Measurements from ENCODE around the gene PLEKHN1. TPM values are rescaled to one million over a fixed set of nuclear protein-coding genes. Genes with fewer than 3 reads are reported as not detected.
"Not testable (repeated sequence)": the region's sequence is repeated elsewhere in the genome, so short reads cannot be mapped to it uniquely, and the experiment has no call there.

The PLEKHN1 gene
- polyA plus RNA-seq, 3 donors, result 0.22 to 1.1 (median 0.38) TPM

DNA sequence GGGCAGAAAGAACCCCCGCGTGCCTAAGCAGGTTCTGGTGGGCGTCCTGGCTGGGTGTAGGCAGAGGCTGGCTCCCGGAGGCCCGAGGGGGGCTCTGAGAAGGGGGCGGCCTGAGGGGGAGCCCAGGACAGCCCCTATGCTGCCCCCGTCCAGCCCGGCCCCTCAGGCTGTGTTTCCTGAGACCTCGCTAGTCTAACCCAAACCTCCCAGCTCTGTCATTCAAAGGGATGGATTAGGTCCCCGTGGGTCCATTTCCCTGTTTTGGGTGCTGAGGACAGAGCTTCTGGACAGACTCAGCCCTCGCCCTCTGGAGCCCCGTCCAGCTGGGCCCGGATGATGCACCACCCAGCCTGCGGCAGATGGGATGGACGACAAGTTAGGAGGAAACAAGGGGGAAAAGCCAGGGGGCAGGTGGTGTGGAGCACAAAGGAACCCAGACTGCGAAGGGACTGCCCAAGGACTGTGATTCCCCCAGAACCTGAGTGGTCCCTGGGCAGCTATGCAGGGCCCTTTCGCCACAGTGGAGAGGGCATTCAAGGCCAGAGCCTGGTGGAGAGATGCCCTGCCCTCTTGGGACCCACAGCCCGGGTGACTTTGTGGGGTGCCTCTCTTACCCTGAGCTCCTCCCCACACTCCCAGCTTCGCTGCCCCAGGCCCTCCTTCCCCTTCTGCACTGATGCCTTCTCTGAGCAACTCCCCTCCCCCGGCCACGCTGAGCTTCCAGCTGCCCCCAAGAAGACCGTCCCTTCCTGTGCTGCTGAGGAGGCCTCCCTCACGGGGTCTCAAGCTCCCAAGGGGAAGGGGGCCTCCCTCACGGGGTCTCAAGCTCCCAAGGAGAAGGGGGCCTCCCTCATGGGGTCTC is 30.8 kb downstream of the PLEKHN1 start:
- 59 to 64% (median 64%) methylated on average over 23 to 24 of the region's 24 CpGs for WGBS, 3 donors
- H3K27ac ChIP-seq (ENCODE audit: low read depth, low read length), result no peak overlapping the region

DNA sequence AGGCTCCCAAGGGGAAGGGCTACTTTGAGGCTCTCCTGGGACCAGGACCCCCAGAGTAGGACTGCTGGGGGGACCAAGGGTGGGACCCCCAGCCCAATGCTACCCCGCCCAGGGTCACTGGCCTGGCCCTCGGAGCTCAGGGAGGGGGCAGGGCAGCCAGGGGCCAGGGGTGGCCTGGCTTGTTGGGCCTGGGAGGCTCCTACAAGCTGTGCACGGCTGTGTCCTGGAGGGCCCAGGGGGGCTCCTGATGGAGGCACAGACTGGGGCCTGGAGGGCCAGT is 31.4 kb downstream of the PLEKHN1 start:
- H3K27ac ChIP-seq (ENCODE audit: low read depth, low read length), result no peak overlapping the region
- 58 to 69% (median 67%) methylated on average over 2 to 3 of the region's 3 CpGs for WGBS, 3 donors

DNA sequence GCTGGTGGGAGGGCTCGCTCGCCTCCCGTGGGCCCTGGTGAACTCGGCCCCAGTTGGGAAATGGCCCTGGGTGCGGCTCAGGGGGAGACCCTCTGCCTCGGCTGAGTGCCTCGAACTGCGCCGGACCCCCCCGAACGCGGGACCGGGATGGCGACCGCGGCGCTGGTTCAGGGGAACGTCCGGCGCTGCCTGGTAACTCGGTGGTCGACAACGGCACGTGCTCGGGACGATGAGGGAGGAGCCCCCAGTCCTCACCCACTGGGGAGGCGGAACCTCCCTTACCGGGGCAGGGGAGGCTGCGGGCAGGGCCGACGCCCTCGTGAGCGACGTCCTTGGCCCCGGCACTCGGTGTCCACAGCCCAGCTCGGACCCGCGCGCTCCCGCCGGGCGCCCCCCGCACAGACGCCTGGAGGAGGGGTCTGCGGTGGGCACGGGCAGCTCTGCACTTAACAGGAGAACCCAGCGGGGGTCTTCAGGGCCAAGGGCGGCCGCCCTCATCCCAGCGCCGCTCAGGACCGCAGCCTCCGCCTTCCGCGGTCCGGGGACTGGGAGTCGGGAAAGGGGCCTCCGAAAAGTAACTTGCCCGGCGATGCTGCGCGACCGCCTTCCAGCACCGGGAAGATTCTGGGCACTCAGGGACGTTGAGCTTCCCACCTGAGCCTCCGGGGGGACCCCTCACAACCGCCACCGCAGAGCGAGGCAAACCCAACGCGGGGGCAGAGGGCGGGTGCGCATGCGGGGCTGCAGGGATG is 31.9 kb downstream of the PLEKHN1 start:
- 19 to 26% (median 23%) methylated on average over 47 to 75 of the region's 75 CpGs for WGBS, 3 donors
- no peak overlapping the region for H3K27ac ChIP-seq (ENCODE audit: low read depth, low read length)

DNA sequence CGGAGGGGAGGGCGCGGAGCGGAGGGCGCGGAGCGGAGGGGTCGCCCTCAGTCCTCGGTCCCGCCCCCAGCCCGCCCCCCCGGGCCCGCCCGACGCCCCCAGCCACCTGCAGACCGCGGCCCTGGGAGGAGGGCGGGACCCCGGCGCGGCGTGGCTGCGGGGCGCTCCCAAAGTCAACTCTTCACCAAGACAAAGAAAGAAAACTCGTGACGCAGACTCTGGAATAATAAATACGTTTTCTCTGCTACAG is 32.4 kb downstream of the PLEKHN1 start:
- no peak overlapping the region for H3K27ac ChIP-seq (ENCODE audit: low read depth, low read length)

DNA sequence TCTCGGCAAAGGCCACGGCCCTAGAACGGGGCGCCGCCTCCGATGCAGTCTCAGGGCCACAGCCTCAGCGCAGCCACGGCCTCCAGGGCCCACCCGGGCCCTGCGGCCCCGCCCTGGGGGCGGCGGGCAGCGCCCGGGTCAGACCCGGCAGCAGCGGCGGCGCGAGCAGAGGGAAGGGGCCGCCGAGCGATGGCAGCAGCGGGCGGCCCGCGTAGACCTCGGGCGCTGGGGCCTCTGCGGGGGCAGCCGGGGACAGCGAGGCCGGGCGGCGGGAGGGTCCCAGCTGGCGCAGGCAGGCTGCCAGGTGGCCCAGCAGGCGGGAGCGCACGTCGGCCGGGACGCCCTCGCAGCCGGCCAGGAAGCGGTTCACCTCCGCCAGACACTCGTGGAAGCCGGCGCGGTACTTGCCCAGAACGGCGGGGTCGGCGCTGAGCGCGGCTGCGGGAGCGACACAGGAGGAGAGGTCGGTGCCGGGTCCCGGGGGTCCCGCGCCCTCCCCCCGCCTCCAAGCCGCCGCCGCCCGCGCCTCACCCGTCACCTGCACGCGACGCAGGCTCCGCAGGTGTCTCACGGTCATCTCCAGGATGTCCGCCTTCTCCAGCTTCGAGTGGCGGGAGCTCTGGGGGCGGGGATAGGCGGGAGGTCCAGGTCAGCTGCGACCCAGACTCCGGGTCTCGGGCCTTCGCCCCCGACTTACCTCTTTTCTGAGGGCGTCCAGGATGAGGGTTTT is 32.9 kb downstream of the PLEKHN1 start:
- H3K27ac ChIP-seq (ENCODE audit: low read depth, low read length), result no peak overlapping the region
- WGBS, 3 donors, result 0 to 1% (median 1%) methylated on average over 53 to 86 of the region's 86 CpGs

More for the DNA sequence above, 32.4 kb downstream of the PLEKHN1 start:
- WGBS, 3 donors, result 0 to 8% (median 3%) methylated on average over 8 to 26 of the region's 27 CpGs

DNA sequence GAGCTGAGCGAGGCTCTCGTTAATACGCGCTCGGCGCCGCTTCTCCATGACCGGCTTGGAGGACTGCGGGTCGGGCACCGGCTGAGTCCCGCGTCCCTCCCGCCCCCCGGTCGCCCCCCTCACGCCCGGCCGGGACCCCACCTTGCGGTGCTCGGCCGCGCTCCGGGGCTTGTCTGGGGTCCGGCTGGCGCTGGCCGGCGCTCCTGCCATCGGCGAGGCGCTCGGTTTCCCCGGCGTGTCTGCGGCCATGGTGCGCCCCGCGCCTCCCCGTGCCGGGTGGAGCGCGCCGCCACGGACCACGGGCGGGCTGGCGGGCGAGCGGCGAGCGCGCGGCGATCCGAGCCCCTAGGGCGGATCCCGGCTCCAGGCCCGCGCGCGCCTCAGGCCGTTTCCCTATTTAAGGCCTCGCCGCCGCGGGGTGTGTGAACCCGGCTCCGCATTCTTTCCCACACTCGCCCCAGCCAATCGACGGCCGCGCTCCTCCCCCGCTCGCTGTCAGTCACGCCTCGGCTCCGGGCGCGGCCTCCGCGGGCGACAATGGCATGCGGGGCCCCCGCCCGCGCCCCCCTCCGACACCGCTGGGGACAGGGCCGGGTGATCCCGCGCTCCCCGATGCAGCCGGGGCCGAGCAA is 33.6 kb downstream of the PLEKHN1 start, which contains the start of gene HES4:
Gene HES4, minus strand, starts transcription at position 373 of the 632 bp plus-strand sequence. Its CDS starts 124 bp downstream, at position 249.
- no peak within 1 kb of the TSS for H3K27ac ChIP-seq (ENCODE audit: low read depth, low read length)
- 0 to 1% (median 1%) methylated on average over 52 to 94 of the region's 95 CpGs for WGBS, 3 donors

DNA sequence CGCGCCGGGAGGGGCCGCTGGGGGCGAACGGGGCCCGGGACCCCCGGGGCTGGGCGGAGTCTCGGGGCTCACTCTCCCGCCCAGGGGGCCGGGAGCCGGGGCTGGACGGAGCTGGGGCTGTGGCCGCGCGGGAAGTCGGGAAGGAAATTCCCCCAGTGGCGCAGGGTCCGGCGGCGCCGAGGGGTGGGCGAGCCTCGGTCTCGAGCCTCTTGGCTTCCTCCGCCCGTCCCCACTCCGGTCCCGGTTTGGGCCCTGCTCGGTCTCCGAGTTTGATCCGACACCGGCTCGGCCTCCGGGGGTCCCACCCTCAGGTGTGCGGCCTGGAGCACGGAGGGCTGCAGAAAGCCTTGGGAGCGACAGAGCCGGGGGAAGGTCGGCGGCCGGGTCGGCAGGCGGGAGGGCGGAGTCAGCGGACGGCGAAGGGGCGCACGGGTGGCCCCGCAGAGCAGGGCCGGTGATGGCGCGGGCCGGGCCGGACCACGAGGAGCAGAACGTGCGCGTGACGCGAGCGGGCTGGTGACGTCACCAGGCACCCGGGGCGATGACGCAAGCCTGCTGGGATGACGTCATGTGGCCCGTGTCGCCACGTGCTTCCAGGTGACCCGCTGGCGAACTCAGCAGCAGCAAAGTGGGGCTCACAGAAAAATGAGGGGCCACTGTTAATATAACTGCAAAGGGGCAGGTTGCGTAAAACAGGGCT is 34.2 kb downstream of the PLEKHN1 start:
- no peak overlapping the region for H3K27ac ChIP-seq (ENCODE audit: low read depth, low read length)
- 1 to 2% (median 1%) methylated on average over 58 to 75 of the region's 75 CpGs for WGBS, 3 donors

DNA sequence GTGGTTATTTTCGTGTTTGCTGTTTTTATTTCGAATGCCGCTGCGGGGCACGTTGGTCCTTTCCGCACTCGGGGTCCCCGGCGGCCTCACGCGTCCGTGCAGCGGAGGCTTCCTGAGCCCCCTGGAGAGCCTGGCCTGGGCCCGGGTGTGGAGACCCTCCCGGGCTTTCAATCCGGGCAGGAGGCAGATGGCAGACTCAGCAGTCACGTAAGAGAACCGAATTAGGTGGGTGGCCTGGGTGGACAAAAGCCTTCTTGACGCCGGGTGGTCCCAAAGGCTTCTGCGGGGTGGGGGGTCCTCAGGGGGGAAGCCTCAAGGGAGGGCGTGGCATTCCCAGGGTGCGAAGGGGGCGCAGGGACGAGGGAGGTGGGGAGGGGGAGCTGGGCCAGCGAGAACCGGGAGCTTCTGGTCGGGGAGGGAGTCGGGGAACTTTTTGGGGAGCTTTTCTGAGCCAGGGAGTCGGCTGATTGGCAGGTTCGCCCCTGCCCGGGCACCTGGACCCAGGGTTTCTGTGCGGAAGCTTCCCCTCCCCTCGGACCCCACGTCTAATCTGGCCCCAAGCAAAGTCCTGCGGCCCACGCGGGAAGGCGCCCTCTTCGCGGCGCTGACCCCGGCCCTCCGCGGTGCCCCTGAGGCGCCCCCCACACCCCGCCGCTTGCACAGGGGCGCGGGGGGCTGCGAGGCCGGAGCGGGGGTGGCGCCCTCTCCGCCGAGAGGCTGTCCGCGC is 34.9 kb downstream of the PLEKHN1 start:
- no peak overlapping the region for H3K27ac ChIP-seq (ENCODE audit: low read depth, low read length)
- 1 to 3% (median 1%) methylated on average over 32 to 58 of the region's 58 CpGs for WGBS, 3 donors

DNA sequence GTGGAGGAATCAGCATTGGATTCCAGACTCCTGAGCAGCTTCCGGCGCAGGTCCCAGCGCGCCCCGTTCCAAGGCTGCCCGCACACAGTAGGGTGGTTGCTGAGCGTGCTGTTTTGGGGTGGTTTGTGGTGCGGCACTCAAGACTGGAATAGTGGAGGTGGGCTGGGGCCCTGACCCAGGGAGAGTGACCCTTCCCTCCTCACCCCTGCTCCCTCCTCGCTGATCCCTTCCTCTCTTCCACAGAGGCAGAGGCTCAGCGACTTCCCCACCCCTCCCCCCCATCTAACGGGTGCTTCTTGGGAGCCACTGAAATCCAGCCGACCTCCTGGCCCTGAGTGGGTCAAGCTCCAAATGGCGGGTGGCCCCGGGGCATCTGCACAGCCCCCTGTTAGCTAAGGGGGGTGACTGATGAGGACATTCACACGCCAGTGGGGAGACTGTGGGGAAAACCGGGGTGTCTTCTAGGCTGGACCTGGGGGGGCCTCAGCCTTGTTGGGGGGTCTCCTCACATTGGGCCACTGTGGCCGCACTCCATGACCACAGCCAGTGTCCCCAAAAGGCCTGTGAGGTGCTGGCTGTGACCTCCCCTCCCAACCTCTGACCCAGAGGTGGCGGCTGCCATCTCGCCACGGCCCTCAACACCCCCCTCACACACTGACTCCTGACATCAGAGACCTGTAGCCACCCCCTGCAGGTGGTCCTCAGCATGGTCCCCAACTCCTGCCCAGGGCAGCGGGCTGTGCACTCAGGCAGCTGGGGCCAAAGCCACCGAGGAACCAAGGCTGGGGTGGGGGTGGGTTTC is 37.5 kb downstream of the PLEKHN1 start:
- WGBS, 3 donors, result 81 to 89% (median 82%) methylated on average over 22 of the region's 22 CpGs
- H3K27ac ChIP-seq (ENCODE audit: low read depth, low read length), result no peak overlapping the region

DNA sequence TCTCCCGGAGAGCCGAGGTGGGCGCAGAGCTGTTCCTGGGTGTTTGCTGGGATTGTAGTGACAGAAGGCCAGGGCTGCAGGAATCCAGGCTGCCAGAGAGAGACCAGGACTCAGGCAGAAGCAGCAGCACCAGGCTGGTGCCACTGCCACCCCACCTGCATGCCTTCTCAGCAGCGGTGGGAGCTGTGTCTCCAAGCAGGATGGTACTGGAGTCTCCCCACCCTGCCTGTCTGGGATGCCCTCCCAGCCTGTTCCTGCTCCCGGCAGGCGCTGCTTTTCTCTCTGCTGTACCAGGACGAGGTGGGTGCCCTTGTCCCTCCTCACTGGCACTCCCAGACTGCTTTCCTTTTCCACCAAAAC is 38.1 kb downstream of the PLEKHN1 start:
- 56 to 76% (median 57%) methylated on average over 6 to 7 of the region's 7 CpGs for whole genome bisulfite sequencing, 3 donors
- no peak overlapping the region for H3K27ac ChIP-seq (ENCODE audit: low read depth, low read length)

DNA sequence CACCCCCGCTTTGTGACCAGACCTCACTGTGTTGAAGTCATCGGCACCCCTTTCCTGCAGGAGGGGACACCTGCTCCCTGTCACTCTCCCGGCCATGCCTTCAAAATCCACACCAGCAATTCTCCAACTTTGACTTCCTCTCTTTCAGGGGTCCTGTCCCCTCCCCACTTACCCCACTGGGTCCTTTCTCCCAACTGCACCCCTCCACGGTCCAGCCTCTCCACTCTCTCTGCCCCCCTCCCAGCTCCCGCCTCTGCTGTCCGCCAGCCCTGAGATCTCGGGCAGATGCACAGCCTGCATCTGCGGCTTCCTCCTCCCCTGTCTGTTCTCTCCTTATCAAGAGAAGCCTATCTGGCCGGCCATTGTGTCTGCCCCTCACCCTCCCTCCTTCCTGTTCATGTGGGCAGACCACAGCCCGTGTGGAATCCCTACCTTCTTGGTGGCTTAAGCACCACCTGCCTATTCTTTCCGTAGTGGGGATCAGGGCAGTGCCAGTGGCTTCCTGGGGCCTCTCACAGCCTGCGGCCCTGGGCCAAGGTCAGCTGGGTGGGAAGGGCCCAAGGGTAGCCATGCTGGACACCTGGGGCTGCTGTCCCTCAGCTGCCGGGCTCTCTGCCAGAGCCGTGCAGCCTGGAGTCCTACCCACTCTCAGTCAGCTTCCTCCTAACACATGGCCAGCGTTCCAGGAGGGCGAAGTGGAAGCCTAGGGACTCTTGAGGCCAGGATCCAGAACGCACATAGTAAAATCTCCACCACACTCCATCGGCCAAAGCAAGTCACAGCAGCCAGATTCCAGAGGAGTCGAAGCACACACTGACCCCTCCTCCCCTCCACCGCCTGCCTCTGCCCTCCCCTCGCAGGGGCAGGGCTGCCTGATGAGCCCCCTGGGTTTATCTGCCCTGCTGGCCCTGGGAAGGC is 38.8 kb downstream of the PLEKHN1 start:
- no peak overlapping the region for H3K27ac ChIP-seq (ENCODE audit: low read depth, low read length)
- 15 to 24% (median 19%) methylated on average over 20 to 21 of the region's 21 CpGs for WGBS, 3 donors

DNA sequence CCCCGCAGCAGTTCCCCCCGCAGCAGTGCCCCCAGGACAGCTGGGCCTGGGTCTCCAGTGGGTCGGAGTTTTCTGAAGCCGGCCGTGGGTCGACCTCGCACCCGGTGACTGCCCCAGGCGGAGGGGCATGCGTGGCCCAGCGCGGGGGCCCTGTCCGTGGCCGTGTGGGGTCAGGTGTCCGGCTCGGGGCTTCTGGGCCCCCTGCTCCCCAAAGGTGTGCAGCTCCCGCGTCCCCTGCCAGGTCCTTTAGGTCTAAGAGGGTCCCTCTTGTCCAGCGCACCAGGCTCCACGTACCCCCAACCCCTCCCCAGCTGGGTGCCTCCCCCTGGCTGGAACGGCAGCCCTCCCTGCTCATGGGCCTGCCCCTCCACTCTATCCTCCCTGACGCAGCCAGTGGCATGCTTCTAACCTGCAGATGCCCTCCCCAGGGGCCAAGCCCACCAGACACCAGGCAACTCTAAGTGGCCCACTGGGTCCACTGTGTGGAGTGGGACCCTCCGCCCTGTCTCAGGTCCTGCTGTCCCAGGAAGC is 39.6 kb downstream of the PLEKHN1 start:
- 54 to 63% (median 55%) methylated on average over 14 to 23 of the region's 23 CpGs for WGBS, 3 donors
- no peak overlapping the region for H3K27ac ChIP-seq (ENCODE audit: low read depth, low read length)

DNA sequence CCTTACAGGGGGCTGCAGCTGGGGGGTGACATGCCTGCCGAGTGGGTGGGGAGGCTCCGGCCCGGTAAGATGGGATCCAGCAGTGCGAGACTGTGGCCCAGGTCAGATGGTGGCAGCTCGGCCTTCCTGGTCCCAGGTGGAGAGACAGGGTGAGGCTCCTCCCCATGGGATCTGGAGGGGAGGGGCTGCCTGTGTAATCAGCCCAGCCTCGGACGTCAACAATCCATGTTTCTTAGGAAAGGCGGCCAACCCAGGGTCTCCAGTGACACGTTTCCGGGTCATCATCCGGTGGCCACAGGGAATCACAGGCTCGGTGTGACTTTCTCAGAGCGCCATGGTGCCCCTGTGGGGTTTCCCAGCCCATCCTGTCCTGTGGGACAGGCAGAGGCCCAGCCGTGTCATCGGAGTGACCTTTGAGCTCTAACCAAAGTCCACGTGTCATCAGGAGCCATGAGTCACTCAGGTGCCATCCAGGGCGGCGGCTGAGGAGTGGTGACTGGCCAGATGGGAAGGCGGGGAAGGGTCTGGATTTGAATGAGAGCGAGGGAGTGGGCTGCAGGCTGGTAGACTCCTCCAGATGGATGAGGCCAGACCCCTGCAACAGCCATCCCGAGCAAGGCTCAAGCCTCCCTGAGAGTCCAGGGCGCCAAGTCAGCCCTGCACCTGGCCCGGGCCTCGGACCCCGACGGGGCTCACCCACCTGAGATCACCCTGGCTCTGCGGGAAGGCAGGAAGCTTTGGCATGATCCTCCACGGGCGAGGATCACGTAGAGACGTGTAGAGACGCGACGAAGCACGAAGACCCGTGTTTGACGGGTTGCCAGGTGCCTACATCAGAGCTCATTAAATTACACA is 40.2 kb downstream of the PLEKHN1 start:
- 79 to 84% (median 80%) methylated on average over 37 of the region's 37 CpGs for WGBS, 3 donors
- no peak overlapping the region for H3K27ac ChIP-seq (ENCODE audit: low read depth, low read length)

DNA sequence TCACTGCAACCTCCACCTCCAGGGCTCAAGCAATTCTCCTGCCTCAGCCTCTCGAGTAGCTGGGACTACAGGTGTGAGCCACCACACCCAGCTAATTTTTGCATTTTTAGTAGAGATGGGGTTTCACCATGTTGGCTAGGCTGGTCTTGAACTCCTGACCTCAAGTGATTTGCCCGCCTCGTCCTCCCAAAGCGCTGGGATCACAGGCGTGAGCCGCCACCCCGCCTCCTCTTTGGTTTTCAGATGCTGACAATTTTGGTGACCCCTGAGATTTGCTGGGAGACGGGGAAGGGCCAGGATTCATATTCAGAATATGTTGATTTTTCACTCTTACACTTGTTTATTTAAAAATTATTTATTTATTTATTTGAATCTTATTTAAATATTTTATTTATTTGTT is 43.8 kb downstream of the PLEKHN1 start:
- WGBS, 3 donors, result 93% methylated on average over 8 of the region's 8 CpGs
- H3K27ac ChIP-seq (ENCODE audit: low read depth, low read length), result not testable (repeated sequence)

DNA sequence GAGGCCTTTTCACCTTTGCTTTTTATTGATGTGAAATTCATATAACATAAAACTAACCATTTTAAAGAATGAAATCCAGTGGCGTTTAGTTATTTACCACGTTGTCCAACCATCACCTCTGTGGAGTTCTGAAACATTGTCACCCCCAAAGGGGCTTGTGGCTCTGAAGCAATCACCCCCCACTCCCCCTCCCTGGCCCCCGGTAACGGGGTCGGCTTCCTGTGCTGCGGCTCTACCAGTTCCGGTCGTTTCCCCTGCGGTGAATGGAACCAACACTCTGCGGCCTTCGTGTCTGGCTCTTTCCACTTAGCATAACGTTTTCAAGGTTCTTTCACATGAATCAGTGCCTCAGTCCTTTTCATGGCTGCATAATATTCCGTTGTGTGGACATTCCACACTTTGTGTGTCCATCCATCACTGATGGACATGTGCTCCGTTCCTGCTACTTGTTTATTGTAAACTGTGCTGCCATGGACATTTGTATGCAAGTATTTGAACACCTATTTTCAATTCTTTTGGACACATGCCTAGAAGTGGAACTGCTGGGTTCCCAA is 45.2 kb downstream of the PLEKHN1 start:
- 69 to 88% (median 71%) methylated on average over 14 of the region's 14 CpGs for WGBS, 3 donors
- H3K27ac ChIP-seq (ENCODE audit: low read depth, low read length), result no peak overlapping the region

Data from adipose tissue (tissue), 3 donors.